NCI-H128 (cell line): ENCODE data around the gene ACTL6B.
"Not testable (repeated sequence)": the region's sequence is repeated elsewhere in the genome, so short reads cannot be mapped to it uniquely, and the experiment has no call there.

ENCODE experiments used
- DNase-seq: peaks from one replicate; lab custom pipeline; 2025; ENCODE audit not compliant: unreplicated experiment; lab: John Stamatoyannopoulos, UW

The ACTL6B gene

GRCh38 chr7:100655908-100656674 is at the start of gene ACTL6B:
TSS of gene ACTL6B (minus strand) at chr7:100656448. CDS start at chr7:100656354, 94 bp downstream.
- DNase-seq, result peak; percentile 78

GRCh38 chr7:100705320-100705752 is 49.1 kb upstream of the ACTL6B start:
- DNase-seq, result peak; percentile 28

DNA sequence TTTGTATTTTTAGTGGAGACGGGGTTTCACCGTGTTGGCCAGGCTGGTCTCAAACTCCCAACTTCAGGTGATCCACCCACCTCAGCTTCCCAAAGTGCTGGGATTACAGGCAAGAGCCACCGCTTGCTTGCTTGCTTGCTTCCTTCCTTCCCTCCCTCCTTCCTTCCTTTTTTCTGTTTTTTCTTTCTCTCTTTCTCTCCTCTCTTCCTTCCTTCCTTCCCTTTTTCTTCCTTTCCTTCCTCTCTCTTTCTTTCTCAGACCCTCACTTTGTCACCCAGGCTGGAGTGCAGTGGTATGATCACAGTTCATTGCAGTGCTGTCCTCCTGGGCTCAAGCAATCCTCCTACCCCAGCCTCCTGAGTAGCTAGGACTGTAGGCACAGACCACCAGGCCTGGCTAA is 44.8 kb upstream of the ACTL6B start:
- not testable (repeated sequence) for DNase-seq

GRCh38 chr7:100699018-100699417 is 42.8 kb upstream of the ACTL6B start:
- no peak for DNase-seq

DNA sequence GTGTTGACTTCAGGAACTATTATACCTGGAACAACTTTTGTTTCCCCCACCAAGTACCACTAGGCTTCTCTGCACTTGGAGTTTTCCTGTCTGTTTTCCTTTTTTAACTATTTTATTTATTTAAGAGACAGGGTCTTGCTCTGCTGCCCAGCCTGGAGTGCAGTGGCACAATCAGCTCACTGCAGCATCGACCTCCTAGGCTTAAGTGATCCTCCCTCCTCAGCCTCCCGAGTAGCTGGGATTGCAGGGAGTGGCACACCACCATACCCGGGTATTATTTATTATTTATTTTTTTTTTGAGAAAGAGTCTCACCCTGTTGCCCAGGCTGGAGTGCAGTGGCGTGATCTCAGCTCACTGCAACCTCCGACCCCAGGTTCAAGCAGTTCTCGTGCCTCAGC is 39.9 kb upstream of the ACTL6B start:
- DNase-seq, result no peak

DNA sequence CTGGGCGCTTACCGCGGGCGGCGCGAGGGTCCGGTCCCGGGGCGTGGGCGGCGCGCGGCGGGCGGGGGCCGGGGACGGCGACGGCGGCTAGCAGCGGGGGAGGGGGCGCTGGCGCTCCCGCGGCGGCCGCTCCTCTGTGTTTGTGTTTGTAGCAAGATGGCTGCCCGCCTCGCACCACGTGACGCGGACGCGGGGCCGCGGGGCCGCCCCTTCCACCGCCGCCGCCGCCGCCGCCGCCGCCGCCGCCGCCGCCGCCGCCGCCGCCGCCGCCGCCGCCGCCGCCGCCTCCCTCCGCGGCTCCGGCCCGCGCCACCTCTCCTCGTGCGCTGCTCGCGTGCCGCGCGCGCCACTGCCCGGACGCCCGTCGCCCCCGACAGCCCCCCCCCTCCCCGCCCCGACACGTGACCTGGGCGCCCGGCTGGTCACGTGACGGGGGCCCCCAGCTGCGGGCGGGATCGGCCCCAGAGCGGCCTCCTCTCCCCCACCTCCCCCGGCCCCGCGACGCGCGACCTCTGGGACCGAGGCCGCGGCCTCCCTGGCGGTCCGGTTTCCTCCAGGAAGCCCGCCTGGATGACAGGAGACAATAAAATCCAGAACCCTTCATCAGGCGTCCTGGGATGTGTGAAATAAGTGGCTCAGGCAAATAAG is 38.0 kb upstream of the ACTL6B start, which contains the start of gene GIGYF1:
Gene GIGYF1 (minus strand): TSS at position 153 of the 648 bp plus-strand sequence. CDS start 6,012 bp downstream, outside the sequence.
- peak; percentile 23 for DNase-seq

- DNase-seq, result no peak
Measured at GRCh38 chr7:100693312-100694097, 37.3 kb upstream of the ACTL6B start.

DNA sequence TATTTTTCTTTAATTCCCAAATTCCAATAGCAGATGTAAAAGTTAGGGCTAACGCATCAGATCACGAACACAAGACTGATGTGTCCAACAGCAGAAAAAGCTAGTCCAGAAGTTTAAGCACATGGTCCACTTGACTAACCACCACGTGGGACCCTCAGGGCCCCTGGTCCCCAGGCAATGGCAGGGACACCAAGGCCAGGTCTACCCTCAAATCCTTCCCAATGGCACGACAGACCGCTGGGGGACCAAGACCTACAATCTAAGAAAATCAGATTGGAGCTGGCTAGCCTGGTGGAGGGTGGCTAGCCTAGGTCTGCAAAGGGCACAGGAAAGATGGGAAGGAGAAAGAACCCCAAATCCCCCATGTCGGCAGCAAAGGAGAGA is 36.3 kb upstream of the ACTL6B start:
- no peak for DNase-seq

GRCh38 chr7:100691676-100692577 is 35.7 kb upstream of the ACTL6B start:
- peak; percentile 77 for DNase-seq

DNA sequence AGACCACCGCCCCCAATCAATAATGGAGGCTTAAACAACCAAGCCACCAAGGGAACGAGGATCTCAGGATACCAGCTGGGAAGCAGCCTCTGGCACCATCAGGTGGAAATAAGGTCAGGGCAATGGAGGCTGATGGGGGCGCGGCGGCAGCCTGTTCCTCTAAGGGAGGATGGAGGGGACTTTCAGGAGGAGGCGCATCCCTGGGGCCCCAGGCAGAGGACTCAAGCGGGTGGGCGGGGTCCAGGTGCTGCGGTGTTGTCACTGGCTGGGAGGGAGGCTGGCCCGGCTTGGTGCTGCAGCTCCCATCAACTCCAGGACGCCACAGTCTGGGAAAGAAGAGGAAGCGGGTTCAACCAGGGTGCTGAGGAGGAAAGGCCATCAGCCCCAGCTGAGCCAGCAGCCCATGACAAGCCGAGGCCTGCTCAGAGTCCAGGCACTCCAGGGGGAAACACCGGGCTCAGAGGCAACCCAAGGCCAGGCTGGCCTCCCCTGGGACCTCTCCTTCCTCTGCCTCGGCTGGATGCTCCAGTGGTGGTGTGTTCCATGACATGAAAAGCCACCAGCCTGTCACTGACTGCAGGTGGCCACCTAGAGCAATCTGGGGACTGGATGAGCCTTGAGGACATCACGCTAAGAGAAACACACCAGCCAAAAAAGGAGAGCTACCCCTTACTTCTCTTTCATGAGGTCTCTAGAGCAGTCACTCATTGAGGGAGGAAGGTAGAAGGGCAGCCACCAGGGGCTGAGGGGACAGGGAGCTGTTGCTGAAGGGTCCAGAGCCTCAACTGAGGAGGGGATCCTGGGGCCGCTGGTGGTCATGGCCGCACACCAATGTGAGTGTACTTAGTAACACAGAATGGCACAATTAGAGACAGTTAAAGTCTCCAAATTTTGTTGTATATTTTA is 33.2 kb upstream of the ACTL6B start:
- no peak for DNase-seq

- DNase-seq, result no peak
Measured at GRCh38 chr7:100688326-100688860, 32.1 kb upstream of the ACTL6B start.

DNA sequence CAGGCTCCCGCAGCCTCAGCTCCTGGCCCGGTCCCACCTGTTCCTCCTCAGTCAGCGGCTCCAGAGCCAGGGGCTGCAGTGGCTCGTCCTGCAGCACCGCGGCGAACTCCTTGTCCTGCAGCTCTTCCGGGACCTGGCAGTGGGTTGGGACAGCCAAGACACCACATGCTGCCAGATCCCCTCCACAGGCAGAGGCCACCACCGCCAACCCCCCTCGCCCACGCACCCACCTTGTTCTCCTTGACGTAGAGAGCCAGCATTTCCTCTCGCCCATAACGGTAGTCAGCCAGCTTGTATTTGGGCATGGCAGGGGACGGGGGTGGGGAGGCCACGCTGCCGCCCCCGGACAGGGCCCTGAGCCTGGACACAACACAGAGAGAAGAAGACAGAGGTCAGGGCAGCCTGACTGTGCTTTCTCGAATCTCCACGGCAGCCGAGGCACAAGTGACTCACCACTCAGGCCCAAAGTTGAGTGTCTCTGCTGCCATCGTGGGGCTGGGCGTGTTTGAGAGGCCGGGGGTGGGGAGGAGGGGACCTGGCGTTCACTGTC is 31.6 kb upstream of the ACTL6B start:
- no peak for DNase-seq

DNA sequence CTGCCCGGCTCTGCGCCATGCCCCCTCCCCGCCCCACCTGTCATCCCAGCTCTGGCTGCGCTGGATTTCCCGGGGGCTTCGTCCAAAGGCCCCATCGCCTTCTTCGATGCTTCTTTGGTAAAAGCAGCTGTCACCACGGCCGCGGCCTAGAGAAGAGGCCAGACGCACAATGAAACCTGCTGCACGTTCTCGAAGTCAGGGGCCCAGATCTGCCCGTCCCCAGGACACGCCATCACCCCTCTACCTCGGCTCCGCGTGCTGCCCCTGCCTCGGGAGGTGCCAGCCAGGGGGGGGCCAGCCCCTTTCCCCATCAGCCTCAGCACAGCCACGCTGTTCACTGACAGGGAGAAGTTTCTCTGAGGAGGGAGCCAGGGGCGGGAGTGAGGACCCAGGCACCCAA is 31.0 kb upstream of the ACTL6B start:
- no peak for DNase-seq

GRCh38 chr7:100686822-100687211 is 30.6 kb upstream of the ACTL6B start:
- DNase-seq, result no peak

DNA sequence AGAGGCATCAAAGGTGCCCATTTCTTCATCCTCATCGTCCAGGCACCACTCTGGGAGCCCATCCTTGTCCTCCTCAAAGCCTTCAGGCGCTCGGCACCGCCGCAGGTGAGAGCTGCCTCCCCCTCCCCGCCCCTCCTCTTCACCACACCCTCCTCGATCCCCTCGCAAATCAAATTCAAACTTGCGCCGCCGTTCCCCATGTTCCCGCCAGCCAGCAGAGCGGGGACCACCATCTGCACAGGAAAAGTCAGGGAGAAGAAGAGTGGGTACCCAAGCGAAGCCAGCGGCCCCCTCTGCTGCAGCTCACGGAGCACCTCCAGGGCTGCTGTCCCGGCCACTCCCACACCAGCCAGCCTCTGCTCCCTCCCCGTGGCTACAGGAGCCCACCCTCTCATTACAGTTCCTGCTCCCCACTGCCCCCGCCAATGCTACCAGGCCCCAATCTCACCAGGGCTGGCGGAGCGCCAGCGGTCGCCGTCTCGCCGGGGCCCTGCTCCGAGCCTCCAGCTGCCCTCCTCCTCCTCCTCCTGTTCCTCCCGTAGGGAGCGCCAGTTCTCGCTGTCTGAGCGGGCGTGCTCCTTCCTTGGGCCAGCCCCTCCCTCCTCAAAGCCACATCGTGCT is 30.1 kb upstream of the ACTL6B start:
- no peak for DNase-seq

DNA sequence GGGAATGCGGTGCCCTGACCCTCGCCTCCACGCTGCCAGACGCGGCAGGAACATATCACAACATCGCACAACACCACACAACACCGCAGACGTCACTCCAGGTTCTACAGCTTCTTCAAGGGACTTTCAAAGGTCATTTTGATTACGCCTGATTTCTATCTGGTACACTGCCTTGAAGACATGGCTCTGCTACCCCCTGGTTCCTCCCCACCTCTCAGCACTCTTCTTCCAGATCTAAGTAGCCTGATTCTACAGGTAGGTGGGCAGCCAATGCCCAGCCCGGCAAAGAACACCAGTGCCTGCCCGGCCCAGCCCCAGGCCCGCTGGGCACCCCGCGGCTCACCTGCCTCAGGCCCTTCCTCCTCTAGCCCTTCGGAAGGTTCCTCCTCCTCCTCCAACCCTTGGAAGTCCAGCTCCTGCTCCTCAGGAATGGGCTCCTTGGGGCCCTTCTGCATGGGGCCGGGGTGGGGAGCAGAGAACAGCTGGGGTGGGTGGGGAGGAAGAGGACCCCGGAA is 29.4 kb upstream of the ACTL6B start:
- no peak for DNase-seq

- DNase-seq, result no peak
Measured at GRCh38 chr7:100685049-100685605, 28.9 kb upstream of the ACTL6B start.

GRCh38 chr7:100684534-100685042 is 28.3 kb upstream of the ACTL6B start:
- DNase-seq, result no peak
